Hepatocyte (in vitro differentiated cells): Measurements from ENCODE around the gene BCL3. TPM values are rescaled to one million over a fixed set of nuclear protein-coding genes. Genes with fewer than 3 reads are reported as not detected.
A peak's percentile ranks its signal among the peaks of the same experiment; 100 is the strongest.

Experiments used
- DNase-seq: peaks from one replicate; pipeline ENCODE4 v3.0.0-alpha.2; 2016; ENCODE audit warnings: low spot score
- H2AFZ ChIP-seq: fragments of 200-600 bp; sonication (generic); 2 replicates; pipeline ENCODE4 v1.6.0; 2016; ENCODE audit warnings: antibody characterized with exemption, mild to moderate bottlenecking
- H3K27ac ChIP-seq: fragments of 200-600 bp; sonication (generic); 2 replicates; pipeline ENCODE4 v1.5.1; 2016; ENCODE audit warnings: mild to moderate bottlenecking
- H3K27me3 ChIP-seq: fragments of 200-600 bp; sonication (generic); 2 replicates; pipeline ENCODE4 v1.6.1; 2016
- H3K36me3 ChIP-seq: fragments of 200-600 bp; sonication (generic); replicated peaks from 2 replicates; pipeline ENCODE4 v1.5.1; 2016; ENCODE audit warnings: low read depth; ENCODE audit not compliant: insufficient read depth
- H3K4me1 ChIP-seq: fragments of 200-600 bp; sonication (generic); 2 replicates; pipeline ENCODE4 v1.5.1; 2016; ENCODE audit warnings: mild to moderate bottlenecking, moderate library complexity; ENCODE audit not compliant: insufficient read depth
- H3K4me2 ChIP-seq: fragments of 200-600 bp; sonication (generic); 2 replicates; pipeline ENCODE4 v1.6.0; 2016
- H3K4me3 ChIP-seq: fragments of 200-600 bp; sonication (generic); 2 replicates; pipeline ENCODE4 v1.5.1; 2016; ENCODE audit warnings: mild to moderate bottlenecking
- H3K79me2 ChIP-seq: fragments of 200-600 bp; sonication (generic); 2 replicates; pipeline ENCODE4 v1.6.0; 2017; ENCODE audit warnings: mild to moderate bottlenecking
- H3K9me2 ChIP-seq: fragments of 200-600 bp; sonication (generic); replicated peaks from 2 replicates; pipeline ENCODE4 v1.6.0; 2017; ENCODE audit warnings: mild to moderate bottlenecking; ENCODE audit not compliant: insufficient read depth
- H3K9me3 ChIP-seq: fragments of 200-600 bp; sonication (generic); 2 replicates; pipeline ENCODE4 v1.5.1; 2016; ENCODE audit warnings: low read depth, mild to moderate bottlenecking
- H4K20me1 ChIP-seq: fragments of 200-600 bp; sonication (generic); 2 replicates; pipeline ENCODE4 v1.6.0; 2016; ENCODE audit warnings: mild to moderate bottlenecking; ENCODE audit not compliant: insufficient read depth, poor library complexity, severe bottlenecking
- CTCF ChIP-seq: fragments of 200-600 bp; sonication (generic); IDR thresholded peaks from 2 replicates; pipeline ENCODE4 v1.5.1; 2016; ENCODE audit warnings: antibody characterized with exemption, mild to moderate bottlenecking; ENCODE audit not compliant: poor library complexity
- EZH2 ChIP-seq: fragments of 200-600 bp; sonication (generic); IDR thresholded peaks from 2 replicates; pipeline ENCODE4 v1.6.1; 2016; ENCODE audit warnings: antibody characterized with exemption, mild to moderate bottlenecking, borderline replicate concordance
- EZH2phosphoT487 ChIP-seq: fragments of 200-600 bp; sonication (generic); IDR thresholded peaks from one replicate; pipeline ENCODE4 v1.6.1; 2018; ENCODE audit warnings: antibody characterized with exemption, mild to moderate bottlenecking, low read depth, moderate library complexity; ENCODE audit not compliant: unreplicated experiment, severe bottlenecking
- WGBS: methylation state at CpG from one replicate; pipeline ENCODE4 v1.1.6; 2016; ENCODE audit warnings: low lambda C conversion rate; ENCODE audit errors: missing lambda C conversion rate; 5-methylcytosine and 5-hydroxymethylcytosine counted together
- polyA plus RNA-seq: library from polyadenylated mRNA; unstranded; fragments of >200 nt; fragmentation: Nextera tagmentation; extraction: Ambion mirVana; gene quantifications from 2 replicates; pipeline ENCODE4 v1.2.1, GENCODE V29; 2016
- total RNA-seq: library from RNA; depleted of rRNA; stranded (reverse); fragments of >200 nt; gene quantifications from 2 replicates; pipeline ENCODE4 v1.2.3, GENCODE V29; 2014

BCL3 gene
- total and polyA plus RNA-seq, 2 experiments from 2014 or later = 6.3 to 45.7 TPM

- no peak overlapping the region for H2AFZ ChIP-seq
- 16% methylated on average over 17 of the region's 18 CpGs for WGBS
- no peaks in the 10 kb centered on the region for H3K9me3 ChIP-seq
- no peak overlapping the region for H3K4me3 ChIP-seq
- H3K27ac ChIP-seq = peak overlapping the region; percentile 90
- H3K4me2 ChIP-seq = peak overlapping the region; percentile 82
- H4K20me1 ChIP-seq = no peaks in the 10 kb centered on the region
- no peaks in the 10 kb centered on the region for H3K9me2 ChIP-seq
- TF ChIP-seq CTCF (no peak), EZH2phosphoT487 (no peak), EZH2 (no peak)
- H3K27me3 ChIP-seq = no peaks in the 10 kb centered on the region
- H3K79me2 ChIP-seq = peaks cover 42% of the 10 kb centered on the region
- DNase-seq = peak; percentile 92
- H3K4me1 ChIP-seq = peaks cover 40% of the 10 kb centered on the region
- H3K36me3 ChIP-seq = no peaks in the 10 kb centered on the region
Measured at GRCh38 chr19:44752816-44753625, 4.5 kb downstream of the BCL3 start.

GRCh38 chr19:44753626-44753931, 5.1 kb downstream of the BCL3 start:
- Histone ChIP-seq H3K9me3 (no peaks in the 10 kb centered on the region), H2AFZ (no peak overlapping the region), H3K27ac (peak overlapping the region; percentile 90), H3K9me2 (no peaks in the 10 kb centered on the region), H3K4me1 (peaks cover 41% of the 10 kb centered on the region), H4K20me1 (no peaks in the 10 kb centered on the region), H3K4me3 (no peak overlapping the region), H3K27me3 (no peaks in the 10 kb centered on the region), H3K79me2 (peaks cover 42% of the 10 kb centered on the region), H3K36me3 (no peaks in the 10 kb centered on the region), H3K4me2 (peak overlapping the region; percentile 82)
- WGBS = 12% methylated on average over 9 of the region's 11 CpGs
- no peak for DNase-seq
- TF ChIP-seq CTCF (no peak), EZH2phosphoT487 (no peak), EZH2 (no peak)

GRCh38 chr19:44753932-44754749, 5.6 kb downstream of the BCL3 start:
- Histone ChIP-seq H3K4me1 (peaks cover 41% of the 10 kb centered on the region), H3K27ac (peak overlapping the region; percentile 90), H3K9me3 (no peaks in the 10 kb centered on the region), H4K20me1 (no peaks in the 10 kb centered on the region), H3K79me2 (peaks cover 39% of the 10 kb centered on the region), H3K9me2 (no peaks in the 10 kb centered on the region), H3K27me3 (no peaks in the 10 kb centered on the region), H3K4me2 (peak overlapping the region; percentile 82), H2AFZ (no peak overlapping the region), H3K4me3 (no peak overlapping the region), H3K36me3 (no peaks in the 10 kb centered on the region)
- peak; percentile 92 for DNase-seq
- 9% methylated on average over 18 of the region's 33 CpGs for WGBS
- TF ChIP-seq EZH2phosphoT487 = no peak
- TF ChIP-seq EZH2 = no peak
- no peak for TF ChIP-seq CTCF
